Ishikawa (cell line): ENCODE data around the gene PRRC2A.

Source experiments
- EGR1 ChIP-seq: IDR thresholded peaks from 2 replicates; pipeline ENCODE4 v1.6.1; 2012
- FOXM1 ChIP-seq: IDR thresholded peaks from 2 replicates; pipeline ENCODE4 v1.6.1; 2012; ENCODE audit warnings: low read depth, borderline replicate concordance

DNA sequence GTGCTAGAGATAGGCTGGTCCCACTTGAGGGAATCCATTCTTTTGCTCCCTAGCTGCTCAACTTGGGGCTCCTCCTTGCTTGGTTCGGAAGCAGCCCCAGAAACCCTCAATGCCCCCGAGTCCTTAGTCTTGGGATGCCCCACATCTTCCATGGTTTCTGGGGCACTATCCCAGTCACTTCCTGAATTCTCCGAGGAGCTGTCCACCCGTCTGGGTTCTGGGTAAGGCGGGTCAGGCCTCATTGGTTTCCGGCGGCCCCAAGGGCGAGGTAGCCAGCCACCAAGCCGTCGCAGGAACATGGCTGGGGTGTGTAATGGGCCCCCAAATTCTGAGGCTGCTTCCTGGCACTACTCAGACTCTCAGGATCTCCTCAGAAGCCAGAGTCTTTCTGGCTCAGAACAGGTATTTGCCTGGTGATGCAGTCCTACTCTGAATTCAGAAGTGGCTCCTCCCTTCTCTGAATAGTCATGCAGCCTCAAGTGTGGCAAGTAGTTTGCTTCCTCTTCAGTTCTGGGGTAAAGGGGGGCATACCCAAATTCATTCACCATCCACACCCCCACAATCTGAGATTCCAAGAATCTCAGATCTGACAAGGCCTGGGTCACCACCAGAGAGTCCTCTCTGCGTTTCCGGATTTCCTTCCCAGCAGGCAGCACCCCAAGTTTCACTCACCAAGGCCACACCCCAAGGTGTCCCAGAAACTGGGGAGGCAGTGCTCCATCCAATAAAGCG is 39.3 kb downstream of the PRRC2A start:
- TF ChIP-seq EGR1 (no peak), FOXM1 (no peak)
